ENCODE results near the gene KRTAP9-8. TPM values are rescaled to one million over a fixed set of nuclear protein-coding genes. Genes with fewer than 3 reads are reported as not detected.
"Not testable (repeated sequence)": the region's sequence is repeated elsewhere in the genome, so short reads cannot be mapped to it uniquely, and the experiment has no call there.

Gene KRTAP9-8, protein sequence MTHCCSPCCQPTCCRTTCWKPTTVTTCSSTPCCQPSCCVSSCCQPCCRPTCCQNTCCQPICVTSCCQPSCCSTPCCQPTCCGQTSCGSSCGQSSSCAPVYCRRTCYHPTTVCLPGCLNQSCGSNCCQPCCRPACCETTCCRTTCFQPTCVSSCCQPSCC
- not detected for polyA plus RNA-seq (2013, experiment 1 of 2)
- polyA plus RNA-seq (2013, experiment 2 of 2) = not detected

- H2BK15ac ChIP-seq (replicated peaks; ENCODE audit: low read depth); H3K4me1 ChIP-seq (ENCODE audit: control insufficient read depth, low read depth, low read length); H4K5ac ChIP-seq (ENCODE audit: low read length); H3K79me1 ChIP-seq (ENCODE audit: low read length); H3K36me3 ChIP-seq (ENCODE audit: control insufficient read depth, insufficient read depth, low read length); H2BK5ac ChIP-seq (ENCODE audit: low read length); H3K9ac ChIP-seq (ENCODE audit: low read length); H3K4ac ChIP-seq (ENCODE audit: low read depth, low read length); H2BK120ac ChIP-seq (ENCODE audit: low read depth, low read length); H3K4me3 ChIP-seq (ENCODE audit: low read length); H3K27me3 ChIP-seq (ENCODE audit: insufficient read depth, low read length, poor library complexity); H3K56ac ChIP-seq (ENCODE audit: low read length); H3K27ac ChIP-seq (ENCODE audit: low read depth, low read length); H3K23ac ChIP-seq (ENCODE audit: low read length); H4K8ac ChIP-seq (ENCODE audit: low read depth, low read length); H3K18ac ChIP-seq (ENCODE audit: low read length); H3K79me2 ChIP-seq (ENCODE audit: control insufficient read depth, insufficient read depth, low read length); DNase-seq; H3K4me2 ChIP-seq (ENCODE audit: low read length); H2AK5ac ChIP-seq (ENCODE audit: low read length): not testable (repeated sequence)
- no CpG with 5 or more reads among the region's 3 CpGs for WGBS (ENCODE audit: extremely low coverage, insufficient coverage, low lambda C conversion rate)
These were observed at the start of gene KRTAP9-8 for GRCh38 chr17:41237949-41238437. Gene KRTAP9-8 (plus strand): TSS chr17:41237999. CDS start chr17:41238052, 53 bp downstream.

- H2AK5ac ChIP-seq (ENCODE audit: low read length); H2BK5ac ChIP-seq (ENCODE audit: low read length); H3K23ac ChIP-seq (ENCODE audit: low read length); DNase-seq; H2BK15ac ChIP-seq (replicated peaks; ENCODE audit: low read depth); H3K4me2 ChIP-seq (ENCODE audit: low read length); H4K5ac ChIP-seq (ENCODE audit: low read length); H3K27ac ChIP-seq (ENCODE audit: low read depth, low read length); H3K4me1 ChIP-seq (ENCODE audit: control insufficient read depth, low read depth, low read length); H3K4me3 ChIP-seq (ENCODE audit: low read length); H3K79me2 ChIP-seq (ENCODE audit: control insufficient read depth, insufficient read depth, low read length); H3K27me3 ChIP-seq (ENCODE audit: insufficient read depth, low read length, poor library complexity); H3K56ac ChIP-seq (ENCODE audit: low read length); H2BK120ac ChIP-seq (ENCODE audit: low read depth, low read length); H3K79me1 ChIP-seq (ENCODE audit: low read length); H4K8ac ChIP-seq (ENCODE audit: low read depth, low read length); H3K4ac ChIP-seq (ENCODE audit: low read depth, low read length); H3K9ac ChIP-seq (ENCODE audit: low read length); H3K36me3 ChIP-seq (ENCODE audit: control insufficient read depth, insufficient read depth, low read length); H3K18ac ChIP-seq (ENCODE audit: low read length): not testable (repeated sequence)
- no CpG with 5 or more reads among the region's 1 CpG for WGBS (ENCODE audit: extremely low coverage, insufficient coverage, low lambda C conversion rate)
These were observed 47.9 kb upstream of the KRTAP9-8 start, which contains the start of gene KRTAP9-1 for GRCh38 chr17:41189837-41190318. Gene KRTAP9-1 (plus strand): TSS chr17:41189887. CDS start chr17:41189887, 0 bp downstream.

DNA sequence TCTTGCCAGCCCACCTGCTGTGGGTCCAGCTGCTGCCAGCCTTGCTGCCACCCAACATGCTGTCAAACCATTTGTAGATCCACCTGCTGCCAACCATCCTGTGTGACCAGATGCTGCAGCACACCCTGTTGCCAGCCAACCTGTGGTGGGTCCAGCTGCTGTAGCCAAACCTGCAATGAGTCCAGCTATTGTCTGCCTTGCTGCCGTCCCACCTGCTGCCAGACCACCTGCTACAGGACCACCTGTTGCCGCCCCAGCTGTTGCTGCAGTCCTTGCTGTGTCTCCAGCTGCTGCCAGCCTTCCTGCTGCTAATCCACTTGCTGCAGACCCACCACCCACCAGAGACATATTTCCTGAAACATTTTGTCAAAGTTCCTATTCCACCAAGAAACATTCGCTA, 47.5 kb upstream of the KRTAP9-8 start:
- no peak overlapping the region for H3K4me2 ChIP-seq (ENCODE audit: low read length)
- H3K56ac ChIP-seq (ENCODE audit: low read length) = no peak overlapping the region
- no peaks in the 10 kb centered on the region for H3K79me2 ChIP-seq (ENCODE audit: control insufficient read depth, insufficient read depth, low read length)
- H3K27ac ChIP-seq (ENCODE audit: low read depth, low read length) = no peak overlapping the region
- H3K27me3 ChIP-seq (ENCODE audit: insufficient read depth, low read length, poor library complexity) = no peaks in the 10 kb centered on the region
- H3K18ac ChIP-seq (ENCODE audit: low read length) = no peak overlapping the region
- no peak overlapping the region for H3K4me3 ChIP-seq (ENCODE audit: low read length)
- no peak overlapping the region for H3K4ac ChIP-seq (ENCODE audit: low read depth, low read length)
- no peak for DNase-seq
- no peak overlapping the region for H2AK5ac ChIP-seq (ENCODE audit: low read length)
- no peak overlapping the region for H3K9ac ChIP-seq (ENCODE audit: low read length)
- H2BK15ac ChIP-seq (replicated peaks; ENCODE audit: low read depth) = no peak overlapping the region
- no peaks in the 10 kb centered on the region for H3K4me1 ChIP-seq (ENCODE audit: control insufficient read depth, low read depth, low read length)
- no peak overlapping the region for H2BK120ac ChIP-seq (ENCODE audit: low read depth, low read length)
- H3K23ac ChIP-seq (ENCODE audit: low read length) = no peak overlapping the region
- H4K8ac ChIP-seq (ENCODE audit: low read depth, low read length) = no peak overlapping the region
- no peaks in the 10 kb centered on the region for H3K79me1 ChIP-seq (ENCODE audit: low read length)
- no peak overlapping the region for H2BK5ac ChIP-seq (ENCODE audit: low read length)
- no peaks in the 10 kb centered on the region for H3K36me3 ChIP-seq (ENCODE audit: control insufficient read depth, insufficient read depth, low read length)
- no peak overlapping the region for H4K5ac ChIP-seq (ENCODE audit: low read length)
- WGBS (ENCODE audit: extremely low coverage, insufficient coverage, low lambda C conversion rate) = no CpG with 5 or more reads among the region's 3 CpGs

DNA sequence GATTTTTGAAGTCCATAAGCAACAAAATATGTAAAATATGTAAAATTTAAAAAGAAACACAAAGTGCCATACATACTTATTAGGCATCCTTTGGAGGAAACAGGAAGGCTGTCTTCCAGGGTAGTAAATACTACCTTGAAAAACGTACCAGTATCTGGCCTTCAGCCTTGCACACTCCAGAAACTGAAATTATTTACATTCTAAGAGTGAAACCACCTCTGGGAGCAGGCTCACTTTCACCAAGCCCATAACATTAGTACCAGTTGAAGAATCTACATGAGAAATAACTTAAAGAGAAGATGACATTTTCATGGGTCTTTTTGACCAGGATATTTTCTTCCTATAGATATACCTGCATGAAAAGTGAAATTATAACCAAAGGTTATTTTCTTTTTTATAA, 41.7 kb upstream of the KRTAP9-8 start:
- H2BK15ac ChIP-seq (replicated peaks; ENCODE audit: low read depth) = no peak overlapping the region
- H3K23ac ChIP-seq (ENCODE audit: low read length) = no peak overlapping the region
- no peak overlapping the region for H3K4me2 ChIP-seq (ENCODE audit: low read length)
- H3K79me2 ChIP-seq (ENCODE audit: control insufficient read depth, insufficient read depth, low read length) = no peaks in the 10 kb centered on the region
- DNase-seq = no peak
- no peak overlapping the region for H2AK5ac ChIP-seq (ENCODE audit: low read length)
- no peak overlapping the region for H3K56ac ChIP-seq (ENCODE audit: low read length)
- no peaks in the 10 kb centered on the region for H3K79me1 ChIP-seq (ENCODE audit: low read length)
- no peak overlapping the region for H2BK5ac ChIP-seq (ENCODE audit: low read length)
- H4K8ac ChIP-seq (ENCODE audit: low read depth, low read length) = no peak overlapping the region
- no peaks in the 10 kb centered on the region for H3K27me3 ChIP-seq (ENCODE audit: insufficient read depth, low read length, poor library complexity)
- WGBS (ENCODE audit: extremely low coverage, insufficient coverage, low lambda C conversion rate) = no CpG with 5 or more reads among the region's 1 CpG
- H3K9ac ChIP-seq (ENCODE audit: low read length) = no peak overlapping the region
- no peaks in the 10 kb centered on the region for H3K4me1 ChIP-seq (ENCODE audit: control insufficient read depth, low read depth, low read length)
- H3K27ac ChIP-seq (ENCODE audit: low read depth, low read length) = no peak overlapping the region
- H4K5ac ChIP-seq (ENCODE audit: low read length) = no peak overlapping the region
- no peak overlapping the region for H3K18ac ChIP-seq (ENCODE audit: low read length)
- H3K4ac ChIP-seq (ENCODE audit: low read depth, low read length) = no peak overlapping the region
- no peaks in the 10 kb centered on the region for H3K36me3 ChIP-seq (ENCODE audit: control insufficient read depth, insufficient read depth, low read length)
- H3K4me3 ChIP-seq (ENCODE audit: low read length) = no peak overlapping the region
- no peak overlapping the region for H2BK120ac ChIP-seq (ENCODE audit: low read depth, low read length)

GRCh38 chr17:41199421-41200078, 38.2 kb upstream of the KRTAP9-8 start:
- DNase-seq = no peak
- Histone ChIP-seq H3K18ac (ENCODE audit: low read length) (no peak overlapping the region), H3K56ac (ENCODE audit: low read length) (no peak overlapping the region), H3K4me1 (ENCODE audit: control insufficient read depth, low read depth, low read length) (no peaks in the 10 kb centered on the region), H3K23ac (ENCODE audit: low read length) (no peak overlapping the region), H3K79me2 (ENCODE audit: control insufficient read depth, insufficient read depth, low read length) (no peaks in the 10 kb centered on the region), H3K4me2 (ENCODE audit: low read length) (no peak overlapping the region), H3K27me3 (ENCODE audit: insufficient read depth, low read length, poor library complexity) (no peaks in the 10 kb centered on the region), H3K9ac (ENCODE audit: low read length) (no peak overlapping the region), H4K8ac (ENCODE audit: low read depth, low read length) (no peak overlapping the region), H2BK15ac (replicated peaks; ENCODE audit: low read depth) (no peak overlapping the region), H3K36me3 (ENCODE audit: control insufficient read depth, insufficient read depth, low read length) (no peaks in the 10 kb centered on the region), H2BK5ac (ENCODE audit: low read length) (no peak overlapping the region), H3K79me1 (ENCODE audit: low read length) (no peaks in the 10 kb centered on the region), H4K5ac (ENCODE audit: low read length) (no peak overlapping the region), H2AK5ac (ENCODE audit: low read length) (no peak overlapping the region), H3K4me3 (ENCODE audit: low read length) (no peak overlapping the region), H3K27ac (ENCODE audit: low read depth, low read length) (no peak overlapping the region), H3K4ac (ENCODE audit: low read depth, low read length) (no peak overlapping the region), H2BK120ac (ENCODE audit: low read depth, low read length) (no peak overlapping the region)
- no CpG with 5 or more reads among the region's 5 CpGs for WGBS (ENCODE audit: extremely low coverage, insufficient coverage, low lambda C conversion rate)
